HCT116 (cell line): ENCODE measurements around the gene ZCCHC3. TPM values are rescaled to one million over a fixed set of nuclear protein-coding genes. Genes with fewer than 3 reads are reported as not detected.

Source experiments
- ATAC-seq: fragments of 200-7000 bp; cut with Tn5 transposase; 2 replicates; pipeline ENCODE4 v1.9.1; 2020; ENCODE audit warnings: mild to moderate bottlenecking, moderate library complexity
- BruUV-seq: library from RNA; stranded (reverse); fragments of 400-500 nt; replicated peaks from 2 replicates; lab custom pipeline; 2021; lab: Mats Ljungman, UMichigan
- CTCF ChIA-PET: fragments of 300-600 bp; sonication (Branson Sonifier 250); formaldehyde crosslinking; loops from one replicate; lab custom pipeline; 2021; ENCODE audit warnings: antibody characterized with exemption; lab: Charles Lee
- POLR2A ChIA-PET: fragments of 300-600, 350-600 bp; sonication (Branson Sonifier 250); formaldehyde crosslinking; loops from one replicate; lab custom pipeline; 2021; ENCODE audit warnings: antibody characterized with exemption; lab: Charles Lee
- RAD21 ChIA-PET, 2 experiments: fragments of 300-600 bp; sonication (Branson Sonifier 250); formaldehyde crosslinking; loops; one replicate each; lab custom pipeline; 2023; ENCODE audit warnings: low total read pairs in 2 of 2; ENCODE audit not compliant: uncharacterized antibody in 2 of 2, unreplicated experiment in 2 of 2, low non-redundant PET in 1 of 2; lab: Charles Lee
- DNase-seq: peaks from one replicate; pipeline ENCODE4 v3.0.0-alpha.2; 2010; ENCODE audit warnings: low read depth, low spot score
- H2AFZ ChIP-seq: fragments of 200-600 bp; shearing (Covaris generic), sonication (generic); 2 replicates; pipeline ENCODE4 v1.6.1; 2017; ENCODE audit warnings: low read depth, mixed run types, mixed read lengths, antibody characterized with exemption, low read length; ENCODE audit not compliant: poor library complexity, severe bottlenecking
- H3K27ac ChIP-seq: 2 replicates; pipeline ENCODE4 v1.5.1; 2012; ENCODE audit warnings: low read depth, low read length
- H3K27me3 ChIP-seq: fragments of 200-600 bp; sonication (generic); 2 replicates; pipeline ENCODE4 v1.6.1; 2016; ENCODE audit warnings: mixed run types, low read length, mixed read lengths; ENCODE audit not compliant: insufficient read depth
- H3K36me3 ChIP-seq, 2 experiments: fragments of 200-500 bp in 1 of 2; fragments of 200-600 bp in 1 of 2; sonication (Bioruptor generic) in 1 of 2; sonication (generic) in 1 of 2; 2 replicates each; pipeline versions ENCODE4 v1.5.1 to v1.6.1; 2014 to 2016; ENCODE audit warnings: low read length in 2 of 2, inconsistent platforms in 1 of 2, mixed read lengths in 1 of 2, mixed run types in 1 of 2; ENCODE audit not compliant: insufficient read depth in 2 of 2, control insufficient read depth in 1 of 2
- H3K4me1 ChIP-seq, 2 experiments: fragments of 200-600 bp in 1 of 2; sonication (generic) in 1 of 2; 2 replicates each; pipeline versions ENCODE4 v1.5.1 to v1.6.1; 2012 to 2017; ENCODE audit warnings: low read length in 2 of 2, inconsistent platforms in 1 of 2, mild to moderate bottlenecking in 1 of 2, mixed read lengths in 1 of 2, mixed run types in 1 of 2, moderate library complexity in 1 of 2; ENCODE audit not compliant: insufficient read depth in 2 of 2, control insufficient read depth in 1 of 2
- H3K4me2 ChIP-seq: fragments of 200-600 bp; sonication (generic); 2 replicates; pipeline ENCODE4 v1.6.1; 2017; ENCODE audit warnings: mixed run types, low read length, mixed read lengths
- H3K4me3 ChIP-seq, 2 experiments: fragments of 200-600 bp in 1 of 2; sonication (generic) in 1 of 2; replicated peaks in 1 of 2; 2 replicates each; pipeline ENCODE4 v1.5.1; 2011 to 2016; ENCODE audit warnings: low read length in 2 of 2, control low read depth in 1 of 2, low read depth in 1 of 2, mild to moderate bottlenecking in 1 of 2, mixed read lengths in 1 of 2, mixed run types in 1 of 2
- H3K79me2 ChIP-seq: fragments of 200-600 bp; sonication (generic); 2 replicates; pipeline ENCODE4 v1.6.1; 2017; ENCODE audit warnings: mild to moderate bottlenecking, mixed run types, low read length, moderate library complexity, mixed read lengths; ENCODE audit not compliant: insufficient read depth
- H3K9ac ChIP-seq: fragments of 200-600 bp; sonication (generic); 2 replicates; pipeline ENCODE4 v1.6.1; 2016; ENCODE audit warnings: low read length, mixed read lengths
- H3K9me2 ChIP-seq: fragments of 200-600 bp; sonication (generic), shearing (Covaris generic); 2 replicates; pipeline ENCODE4 v1.6.1; 2017; ENCODE audit warnings: mixed run types, mild to moderate bottlenecking, moderate library complexity; ENCODE audit not compliant: insufficient read depth
- H3K9me3 ChIP-seq, 2 experiments: fragments of 200-500 bp in 1 of 2; fragments of 200-600 bp in 1 of 2; sonication (Bioruptor generic) in 1 of 2; sonication (generic) in 1 of 2; 2 replicates each; pipeline ENCODE4 v1.6.1; 2014 to 2017; ENCODE audit warnings: low read length in 2 of 2, mixed read lengths in 2 of 2, inconsistent platforms in 1 of 2, low read depth in 1 of 2, mild to moderate bottlenecking in 1 of 2, mixed run types in 1 of 2, moderate library complexity in 1 of 2; ENCODE audit not compliant: control insufficient read depth in 1 of 2, insufficient read depth in 1 of 2
- H4K20me1 ChIP-seq: fragments of 200-600 bp; sonication (generic), shearing (Covaris generic); 2 replicates; pipeline ENCODE4 v1.6.1; 2017; ENCODE audit warnings: mixed run types, mild to moderate bottlenecking, moderate library complexity; ENCODE audit not compliant: insufficient read depth
- ATF3 ChIP-seq: IDR thresholded peaks from 2 replicates; pipeline ENCODE4 v1.6.1; 2012
- CEBPB ChIP-seq: IDR thresholded peaks from 2 replicates; pipeline ENCODE4 v1.6.1; 2012; ENCODE audit warnings: low read depth
- CTCF ChIP-seq, 3 experiments: fragments of 200-600 bp in 1 of 3; sonication (generic) in 1 of 3; IDR thresholded peaks in 2 of 3; conservative IDR thresholded peaks in 1 of 3; 2 replicates each; pipeline ENCODE4 v1.5.1; 2012 to 2017; ENCODE audit warnings: low read depth in 2 of 3, low read length in 2 of 3, antibody characterized with exemption in 1 of 3, borderline replicate concordance in 1 of 3, control low read depth in 1 of 3, mild to moderate bottlenecking in 1 of 3, mixed read lengths in 1 of 3, mixed run types in 1 of 3, moderate library complexity in 1 of 3; ENCODE audit not compliant: insufficient read depth in 1 of 3
- ELF1 ChIP-seq: IDR thresholded peaks from 2 replicates; pipeline ENCODE4 v1.6.1; 2012; ENCODE audit warnings: low read depth, borderline replicate concordance
- EZH2 ChIP-seq: fragments of 200-600 bp; sonication (generic); IDR thresholded peaks from 2 replicates; pipeline ENCODE4 v1.6.1; 2017; ENCODE audit warnings: antibody characterized with exemption, mixed run types
- FOSL1 ChIP-seq: IDR thresholded peaks from 2 replicates; pipeline ENCODE4 v1.6.1; 2012; ENCODE audit warnings: low read depth
- JUND ChIP-seq: IDR thresholded peaks from 2 replicates; pipeline ENCODE4 v1.6.1; 2012
- POLR2A ChIP-seq: IDR thresholded peaks from 2 replicates; pipeline ENCODE4 v1.7.0; 2011; ENCODE audit warnings: borderline replicate concordance; ENCODE audit not compliant: insufficient read depth, insufficient read length; ENCODE audit errors: extremely low read depth
- RAD21 ChIP-seq: IDR thresholded peaks from 2 replicates; pipeline ENCODE4 v1.6.1; 2012; ENCODE audit warnings: low read depth, mild to moderate bottlenecking
- REST ChIP-seq: IDR thresholded peaks from 2 replicates; pipeline ENCODE4 v1.6.1; 2012; ENCODE audit warnings: low read depth
- SP1 ChIP-seq: IDR thresholded peaks from 2 replicates; pipeline ENCODE4 v1.6.1; 2012; ENCODE audit warnings: low read depth
- SRF ChIP-seq: IDR thresholded peaks from 2 replicates; pipeline ENCODE4 v1.6.1; 2012; ENCODE audit warnings: low read depth
- TCF7L2 ChIP-seq: IDR thresholded peaks from 2 replicates; pipeline ENCODE4 v1.7.0; 2011; ENCODE audit warnings: borderline replicate concordance, inconsistent platforms; ENCODE audit not compliant: insufficient read depth, insufficient read length; ENCODE audit errors: extremely low read depth
- ZFX ChIP-seq: fragments of 450-650 bp; IDR thresholded peaks from 2 replicates; pipeline ENCODE4 v1.6.1; 2017
- intact Hi-C: fragments of 100-400 bp; cut with micrococcal nuclease; formaldehyde crosslinking; loops from 2 replicates; pipeline ENCODE4 v1.10.0; 2022
- total RNA-seq: library from RNA; stranded (reverse); gene quantifications from one replicate; pipeline ENCODE4 v1.2.1, GENCODE V29; 2021; ENCODE audit not compliant: unreplicated experiment
- TF ChIP-seq, protein P1 (sequence below): IDR thresholded peaks from 2 replicates; pipeline ENCODE4 v1.6.1; 2012
- TF ChIP-seq, protein P2 (sequence below): IDR thresholded peaks from 2 replicates; pipeline ENCODE4 v1.6.1; 2011; ENCODE audit warnings: mild to moderate bottlenecking, low read length, moderate library complexity; ENCODE audit not compliant: insufficient replicate concordance; ENCODE audit errors: extremely low read depth

The ZCCHC3 gene
- total RNA-seq, 1 experiment from 2014 or later: 19.3 TPM

DNA sequence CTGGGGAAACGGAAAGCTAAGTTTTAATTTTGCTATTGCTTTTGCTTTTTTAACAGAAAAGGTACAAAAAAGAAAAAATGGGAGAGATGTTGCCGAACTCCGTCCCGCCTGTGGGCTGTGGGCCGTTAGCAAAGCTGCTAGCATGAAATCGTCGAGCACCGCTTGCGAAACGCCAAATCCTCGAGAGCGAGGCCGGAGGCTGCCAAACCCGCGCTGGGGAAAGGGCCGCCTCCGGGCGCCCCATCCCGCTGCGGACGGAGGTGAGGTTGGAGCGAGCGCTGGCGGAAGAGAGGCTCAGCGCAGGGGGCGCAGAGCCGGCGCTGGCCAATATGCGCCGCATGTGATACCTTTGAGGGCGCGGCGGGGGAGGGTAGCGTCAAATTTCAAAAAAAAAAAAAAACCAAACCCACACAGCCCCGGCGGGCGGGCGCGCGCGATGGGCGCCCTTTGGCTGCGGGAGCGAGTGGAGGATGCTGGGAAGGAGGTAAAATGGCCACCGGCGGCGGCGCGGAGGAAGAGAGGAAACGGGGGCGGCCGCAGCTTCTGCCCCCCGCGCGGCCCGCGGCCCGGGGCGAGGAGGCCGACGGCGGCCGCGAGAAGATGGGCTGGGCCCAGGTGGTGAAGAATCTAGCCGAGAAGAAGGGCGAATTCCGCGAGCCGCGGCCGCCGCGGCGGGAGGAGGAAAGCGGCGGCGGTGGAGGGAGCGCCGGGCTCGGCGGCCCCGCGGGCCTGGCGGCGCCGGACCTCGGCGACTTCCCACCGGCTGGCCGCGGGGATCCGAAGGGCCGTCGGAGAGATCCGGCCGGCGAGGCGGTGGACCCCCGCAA, at the start of gene ZCCHC3 (continued):
- TF ChIP-seq, protein P1, sequence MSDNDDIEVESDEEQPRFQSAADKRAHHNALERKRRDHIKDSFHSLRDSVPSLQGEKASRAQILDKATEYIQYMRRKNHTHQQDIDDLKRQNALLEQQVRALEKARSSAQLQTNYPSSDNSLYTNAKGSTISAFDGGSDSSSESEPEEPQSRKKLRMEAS: peak; percentile 92
- TF ChIP-seq POLR2A: no peak
- no peak; the same call in 1 of the 2 replicates for TF ChIP-seq RAD21
- TF ChIP-seq ELF1: no peak
- peak; percentile 6; the same call in 1 of the 2 replicates for TF ChIP-seq SRF
- no peak for TF ChIP-seq ATF3
- TF ChIP-seq EZH2: no peak
- TF ChIP-seq TCF7L2: peak; percentile 95
- TF ChIP-seq ZFX: peak; percentile 99

- H4K20me1 ChIP-seq: no peaks in the 10 kb centered on the region
- ATAC-seq (no peak), DNase-seq (no peak)
- H3K36me3 ChIP-seq: no peaks in the 10 kb centered on the region
- no peak overlapping the region for H3K4me2 ChIP-seq
- no peaks in the 10 kb centered on the region for H3K27me3 ChIP-seq
- ChIA-PET CTCF (no interaction called here), RAD21 (no interaction called here), POLR2A (no interaction called here)
- no peaks in the 10 kb centered on the region for H3K4me1 ChIP-seq
- no peak overlapping the region for H3K9ac ChIP-seq
- no peaks in the 10 kb centered on the region for H3K79me2 ChIP-seq
- H3K27ac ChIP-seq: no peak overlapping the region
- H2AFZ ChIP-seq: no peak overlapping the region
- no peaks in the 10 kb centered on the region for H3K9me2 ChIP-seq
- BruUV-seq: no TSS peak
- intact Hi-C loops: no loop called here
- H3K9me3 ChIP-seq: no peaks in the 10 kb centered on the region
- no peak overlapping the region for H3K4me3 ChIP-seq
- TF ChIP-seq CEBPB (no peak), RAD21 (no peak), SP1 (no peak), ATF3 (no peak), CTCF (IDR thresholded peaks at IDR 0.05 in 2 of 3, conservative IDR thresholded peaks at IDR 0.05 in 1 of 3; ENCODE audit: borderline replicate concordance in 1 of 3, insufficient read depth in 1 of 3, low read depth in 2 of 3, low read length in 2 of 3) (no peak), TCF7L2 (no peak), FOSL1 (no peak), JUND (no peak), REST (no peak), ELF1 (no peak), ZFX (no peak), POLR2A (no peak), EZH2 (no peak)
- TF ChIP-seq, protein P2, sequence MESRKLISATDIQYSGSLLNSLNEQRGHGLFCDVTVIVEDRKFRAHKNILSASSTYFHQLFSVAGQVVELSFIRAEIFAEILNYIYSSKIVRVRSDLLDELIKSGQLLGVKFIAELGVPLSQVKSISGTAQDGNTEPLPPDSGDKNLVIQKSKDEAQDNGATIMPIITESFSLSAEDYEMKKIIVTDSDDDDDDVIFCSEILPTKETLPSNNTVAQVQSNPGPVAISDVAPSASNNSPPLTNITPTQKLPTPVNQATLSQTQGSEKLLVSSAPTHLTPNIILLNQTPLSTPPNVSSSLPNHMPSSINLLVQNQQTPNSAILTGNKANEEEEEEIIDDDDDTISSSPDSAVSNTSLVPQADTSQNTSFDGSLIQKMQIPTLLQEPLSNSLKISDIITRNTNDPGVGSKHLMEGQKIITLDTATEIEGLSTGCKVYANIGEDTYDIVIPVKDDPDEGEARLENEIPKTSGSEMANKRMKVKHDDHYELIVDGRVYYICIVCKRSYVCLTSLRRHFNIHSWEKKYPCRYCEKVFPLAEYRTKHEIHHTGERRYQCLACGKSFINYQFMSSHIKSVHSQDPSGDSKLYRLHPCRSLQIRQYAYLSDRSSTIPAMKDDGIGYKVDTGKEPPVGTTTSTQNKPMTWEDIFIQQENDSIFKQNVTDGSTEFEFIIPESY: no peak
Measured at GRCh38 chr20:251354-251753, 46.0 kb upstream of the ZCCHC3 start.
